Limb (tissue), 2 donors: ENCODE measurements around the gene C3orf33.

Experiments
- DNase-seq, 2 donors: peaks; one replicate each; pipeline ENCODE4 v3.0.0-alpha.2; 2016; ENCODE audit errors: extremely low spot score in 2 of 2

Gene C3orf33

GRCh38 chr3:155785662-155786295 lies 20.3 kb downstream of the C3orf33 start:
- DNase-seq, result no peak

- DNase-seq, result no peak
Measured at GRCh38 chr3:155782390-155782953, 23.6 kb downstream of the C3orf33 start.

GRCh38 chr3:155780291-155780690 lies 25.8 kb downstream of the C3orf33 start:
- no peak for DNase-seq

GRCh38 chr3:155778462-155778861 lies 27.6 kb downstream of the C3orf33 start:
- no peak for DNase-seq

DNA sequence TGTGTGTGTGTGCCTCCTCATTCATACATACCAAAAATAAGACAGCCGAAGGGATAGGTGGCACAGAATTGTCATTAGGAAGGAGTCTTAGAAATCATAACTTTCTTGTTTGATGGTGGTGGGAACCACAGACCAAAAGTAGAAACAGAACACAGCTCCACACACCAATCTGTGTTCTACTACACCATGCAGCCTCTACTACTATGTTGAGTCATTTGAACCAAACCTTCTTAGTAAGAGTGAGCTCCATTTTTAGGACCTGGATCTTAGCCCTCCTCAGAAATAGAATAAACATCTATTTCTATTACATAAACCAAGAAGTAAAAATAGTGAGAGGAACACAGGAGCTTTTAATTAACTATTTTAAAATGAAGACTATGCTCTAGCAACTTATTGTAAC lies 33.3 kb downstream of the C3orf33 start:
- DNase-seq, result no peak

DNA sequence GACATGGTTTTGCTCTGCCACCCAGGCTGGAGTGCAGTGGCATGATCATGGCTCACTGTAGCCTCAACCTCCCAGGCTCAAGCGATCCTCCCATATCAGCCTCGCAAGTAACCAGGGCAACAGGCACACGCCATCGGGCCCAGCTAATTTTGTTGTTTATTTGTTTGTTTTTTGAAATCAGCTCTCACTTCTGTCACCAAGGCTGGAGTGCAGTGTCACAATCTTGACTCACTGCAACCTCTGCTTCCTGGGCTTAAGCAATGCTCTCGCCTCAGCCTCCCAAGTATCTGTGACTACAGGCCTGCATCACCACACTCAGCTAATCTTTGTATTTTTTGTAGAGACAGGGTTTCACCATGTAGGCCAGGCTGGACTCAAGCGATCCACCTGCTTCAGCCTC lies 35.0 kb downstream of the C3orf33 start:
- no peak for DNase-seq

DNA sequence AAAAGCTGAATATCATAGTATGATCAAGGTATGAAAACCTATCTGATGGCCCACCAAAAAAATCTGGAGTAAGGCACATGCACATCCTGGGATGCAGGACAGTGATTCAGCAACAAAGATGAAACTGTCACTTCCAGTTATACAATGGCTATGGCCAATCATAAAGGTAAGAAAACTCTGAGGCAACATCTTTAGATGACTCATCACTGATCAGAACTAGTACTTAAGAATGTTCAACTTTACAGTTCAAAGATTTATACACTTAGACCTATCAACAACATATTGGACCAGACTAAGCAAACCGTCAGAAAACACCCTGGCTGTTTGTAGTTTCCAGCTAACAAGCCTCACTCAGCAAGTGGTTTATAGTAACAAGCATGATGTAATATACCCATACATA lies 39.9 kb downstream of the C3orf33 start:
- no peak for DNase-seq

- DNase-seq, result no peak
Measured at GRCh38 chr3:155763870-155764463, 42.1 kb downstream of the C3orf33 start.

DNA sequence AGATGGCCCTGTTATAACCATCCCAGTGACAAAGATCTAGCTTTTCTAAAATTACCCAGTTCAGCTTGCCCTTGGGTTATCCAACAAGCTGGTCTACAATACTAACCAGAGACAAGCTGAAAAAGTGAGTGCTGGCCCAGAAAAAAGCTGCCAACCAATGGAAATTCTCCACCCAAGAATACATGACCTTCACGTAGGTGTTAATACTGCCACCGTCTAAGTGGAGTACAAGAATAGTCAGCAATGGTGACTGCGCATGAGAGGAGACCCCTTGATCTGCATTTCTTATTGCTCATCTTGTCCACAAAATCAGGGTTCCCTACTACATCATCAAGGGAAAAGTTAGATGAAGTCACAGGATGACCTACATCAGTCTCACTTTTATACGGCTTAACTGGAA lies 45.4 kb downstream of the C3orf33 start:
- no peak for DNase-seq

DNA sequence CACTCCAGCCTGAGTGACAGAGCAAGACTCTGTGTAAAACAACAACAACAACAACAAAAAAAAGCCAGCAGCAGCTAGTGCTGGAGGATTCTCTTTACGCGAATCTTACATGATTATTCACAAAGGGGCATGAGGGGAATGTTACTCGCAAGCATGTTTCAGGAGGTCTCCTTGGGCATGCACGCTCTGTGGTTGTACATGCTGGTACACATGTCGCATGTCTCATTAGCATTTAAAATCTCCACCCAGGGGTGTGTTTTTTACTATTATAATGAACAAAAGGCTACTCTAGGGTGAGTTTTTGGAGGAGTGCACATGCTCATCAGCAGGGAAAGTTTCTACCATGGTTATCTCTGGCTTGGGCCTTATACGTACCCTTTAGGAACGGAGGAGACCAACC lies 48.5 kb downstream of the C3orf33 start:
- no peak for DNase-seq

GRCh38 chr3:155753038-155753639 lies 52.9 kb downstream of the C3orf33 start:
- no peak for DNase-seq

DNA sequence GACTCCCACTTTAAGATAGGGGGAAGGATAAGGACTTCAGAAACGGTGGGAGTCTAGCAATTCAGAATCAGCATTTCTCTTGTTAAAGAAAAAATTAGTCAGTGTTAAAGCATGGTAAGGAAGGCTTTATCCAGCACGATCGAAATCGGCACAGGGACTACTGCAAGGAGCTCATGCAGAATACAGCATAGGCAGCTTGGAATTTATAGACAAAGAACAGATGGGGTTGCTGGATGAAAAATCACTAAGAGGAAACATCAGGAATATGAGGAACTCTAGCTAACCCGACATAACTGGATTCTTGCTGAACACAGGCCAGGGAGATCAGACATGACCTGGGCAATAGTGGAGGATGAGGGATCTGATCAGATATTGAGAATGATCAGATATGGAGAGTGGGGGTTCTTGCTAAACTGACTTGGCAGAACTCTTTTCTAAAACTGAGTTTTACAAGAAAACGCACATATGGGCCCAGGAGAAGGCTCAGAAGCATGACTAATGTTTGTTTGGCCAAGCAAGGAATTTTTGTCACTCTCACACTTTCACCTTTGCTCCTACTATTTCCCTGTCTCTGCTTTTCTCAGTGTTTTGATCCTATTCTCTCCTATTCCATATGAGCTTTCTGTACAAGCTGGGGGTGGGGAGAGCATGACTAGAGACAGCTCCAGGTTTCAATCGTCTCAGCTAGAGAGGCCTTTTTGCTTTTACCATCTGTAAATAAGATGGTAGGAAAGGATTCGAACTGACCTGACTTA lies 57.3 kb downstream of the C3orf33 start:
- no peak for DNase-seq

DNA sequence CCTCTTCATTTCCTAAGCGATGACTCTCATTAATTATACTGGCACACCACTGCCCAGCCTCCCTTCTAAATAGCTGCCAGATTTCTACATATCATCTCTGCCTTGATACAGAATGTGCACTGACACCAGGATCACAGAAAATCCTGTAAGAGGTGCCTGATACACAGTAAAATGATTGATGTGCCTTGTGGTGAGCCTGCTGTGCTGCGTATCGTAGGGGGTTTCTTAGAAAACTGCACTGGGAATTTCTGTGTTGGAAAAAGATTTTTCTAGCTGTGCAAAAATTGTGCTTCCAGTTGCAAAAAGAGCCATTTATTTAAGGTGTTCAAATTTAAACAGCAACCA lies 58.2 kb downstream of the C3orf33 start:
- DNase-seq, result no peak

- DNase-seq, result no peak
Measured at GRCh38 chr3:155747286-155747945, 58.7 kb downstream of the C3orf33 start.

DNA sequence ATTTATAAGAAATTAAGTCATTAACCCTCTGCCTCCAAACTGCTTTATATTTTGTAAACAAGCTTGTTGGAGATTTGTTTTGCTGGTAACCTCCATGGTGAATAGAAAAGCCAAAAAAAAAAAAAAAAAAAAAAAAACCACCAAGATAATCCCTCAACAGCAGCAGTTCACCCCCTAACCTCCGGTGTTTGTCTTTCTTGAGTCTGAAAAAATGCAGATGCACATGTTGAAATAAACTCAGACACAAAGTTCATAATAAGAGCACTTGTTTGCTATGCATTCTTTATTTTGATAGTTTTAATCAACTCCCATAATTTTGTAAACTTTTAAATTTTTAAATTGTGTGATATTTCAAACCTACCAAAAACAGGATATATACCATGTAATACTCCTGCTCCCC lies 59.4 kb downstream of the C3orf33 start:
- DNase-seq, result no peak

DNA sequence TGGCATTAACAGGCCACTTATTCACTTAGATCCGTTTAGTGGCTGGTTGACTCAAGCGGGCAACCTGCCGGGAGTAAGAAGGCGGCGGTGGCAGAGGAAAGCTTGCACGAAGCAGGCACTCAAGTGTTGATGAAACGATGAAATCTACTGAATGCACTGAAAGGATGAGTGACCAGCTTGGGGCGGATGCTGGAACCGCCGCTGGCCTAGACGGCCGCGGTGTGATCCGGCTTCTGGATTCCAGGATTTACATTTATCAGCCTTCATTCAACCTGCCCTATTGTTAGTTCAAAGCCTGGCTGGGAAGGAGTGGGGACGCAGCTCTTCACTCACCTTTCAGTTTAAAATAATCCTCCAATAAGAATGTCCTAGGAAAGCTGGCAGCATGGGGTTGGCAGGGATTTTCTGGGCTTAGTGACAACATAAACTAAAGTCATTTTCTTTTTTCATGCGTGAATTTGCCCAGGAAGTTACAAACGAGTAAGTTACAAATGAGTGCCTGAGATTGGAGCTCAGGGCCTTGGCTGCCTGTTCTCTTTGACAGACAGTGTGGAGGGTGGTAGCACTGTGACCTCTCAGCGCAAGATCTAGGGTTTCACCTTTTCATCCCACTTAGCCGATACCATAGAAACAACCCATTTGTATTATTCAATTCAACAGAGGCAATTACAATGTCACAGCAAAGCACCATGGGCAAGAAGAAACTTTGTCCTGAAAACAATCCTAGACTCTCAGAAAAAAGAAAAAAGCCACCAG lies 60.1 kb downstream of the C3orf33 start:
- peak in 1 of 2 donors; percentile 41 for DNase-seq

- DNase-seq, result peak; percentile 51 to 82
Measured at GRCh38 chr3:155744626-155745324, 61.3 kb downstream of the C3orf33 start, which contains the start of gene PLCH1. Gene PLCH1 (minus strand): TSS chr3:155745071. CDS start chr3:155704224, 40,847 bp downstream.

GRCh38 chr3:155744010-155744625 lies 62.0 kb downstream of the C3orf33 start:
- peak in 1 of 2 donors; percentile 88 for DNase-seq

- no peak for DNase-seq
Measured at GRCh38 chr3:155743606-155744005, 62.5 kb downstream of the C3orf33 start.
